ENCODE data around the gene CDKN2B. TPM values are rescaled to one million over a fixed set of nuclear protein-coding genes. Genes with fewer than 3 reads are reported as not detected.

The CDKN2B gene
- polyA plus RNA-seq, 6 donors from 2014 or later = 0.25 to 0.90 (median 0.43) TPM; not detected in 1

DNA sequence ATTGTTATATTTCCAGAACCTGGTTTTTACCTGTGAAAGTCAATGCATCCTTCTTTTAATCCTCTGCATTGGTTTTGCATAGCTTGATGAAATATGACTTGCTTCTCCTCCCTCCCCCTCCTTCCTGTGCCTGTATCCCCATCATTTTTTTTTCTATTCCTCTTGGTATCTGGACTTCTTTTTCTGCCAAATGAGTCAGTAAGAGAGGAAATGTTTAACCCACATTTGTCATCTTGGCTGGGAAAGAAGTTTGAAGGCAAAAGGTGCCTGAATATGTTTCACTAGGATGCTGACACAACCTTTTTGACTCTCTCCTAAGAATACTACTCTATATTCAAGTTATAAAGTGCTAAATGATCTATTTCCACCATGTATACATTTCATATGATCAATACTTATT lies 35.5 kb upstream of the CDKN2B start:
- no peak for DNase-seq
- Mint-ChIP-seq H3K27ac (no peak overlapping the region), H3K27me3 (no peaks in the 10 kb centered on the region), H3K4me3 (no peak overlapping the region), H3K36me3 (no peaks in the 10 kb centered on the region), H3K9me3 (no peaks in the 10 kb centered on the region), H3K4me1 (peaks cover 0 to 5% (median 5%) of the 10 kb centered on the region in 3 donors)
- no peak for ATAC-seq (ENCODE audit: low read depth in 2 of 2)

DNA sequence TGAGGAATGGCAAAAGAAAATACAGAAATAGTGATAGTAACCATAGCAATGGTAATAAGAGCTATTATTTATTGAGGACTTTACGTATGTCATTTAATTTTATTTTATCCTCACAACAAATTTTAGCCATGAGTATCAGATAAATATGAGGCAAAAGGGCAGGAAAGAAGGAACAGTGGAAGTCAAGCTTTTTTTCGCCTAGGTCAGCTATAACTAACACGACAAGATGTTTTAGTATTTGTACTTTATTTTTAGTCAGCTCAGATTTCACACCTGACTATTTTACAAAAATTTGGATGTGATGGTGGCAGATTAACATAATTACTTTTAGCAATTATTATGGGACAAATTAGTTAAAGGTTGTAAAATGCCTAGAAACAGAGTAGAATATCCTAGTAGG lies 34.8 kb upstream of the CDKN2B start:
- Mint-ChIP-seq H3K27ac (no peak overlapping the region), H3K9me3 (no peaks in the 10 kb centered on the region), H3K4me1 (no peaks in the 10 kb centered on the region), H3K27me3 (no peaks in the 10 kb centered on the region), H3K4me3 (no peak overlapping the region), H3K36me3 (no peaks in the 10 kb centered on the region)
- DNase-seq (no peak), ATAC-seq (ENCODE audit: low read depth in 2 of 2) (no peak)

DNA sequence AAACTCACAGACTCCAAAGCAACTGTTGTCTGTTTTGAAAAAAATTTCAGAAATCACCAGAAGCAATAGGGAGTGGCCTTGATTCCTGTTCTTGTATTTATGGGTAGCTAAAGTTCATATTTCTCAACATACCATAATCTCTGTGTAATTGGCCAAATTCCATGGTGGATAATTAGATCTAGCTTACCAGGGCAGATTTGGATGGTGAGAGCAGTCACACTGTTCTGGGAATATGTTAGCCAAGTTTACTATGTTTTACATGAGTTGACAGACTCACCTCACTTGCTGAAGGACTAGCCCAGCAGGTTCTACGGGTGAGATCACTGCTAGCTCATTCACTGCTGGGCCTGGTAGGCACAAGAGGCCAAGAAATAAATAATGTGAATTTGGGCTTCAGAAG lies 32.7 kb upstream of the CDKN2B start:
- no peaks in the 10 kb centered on the region for H3K9me3 Mint-ChIP-seq

DNA sequence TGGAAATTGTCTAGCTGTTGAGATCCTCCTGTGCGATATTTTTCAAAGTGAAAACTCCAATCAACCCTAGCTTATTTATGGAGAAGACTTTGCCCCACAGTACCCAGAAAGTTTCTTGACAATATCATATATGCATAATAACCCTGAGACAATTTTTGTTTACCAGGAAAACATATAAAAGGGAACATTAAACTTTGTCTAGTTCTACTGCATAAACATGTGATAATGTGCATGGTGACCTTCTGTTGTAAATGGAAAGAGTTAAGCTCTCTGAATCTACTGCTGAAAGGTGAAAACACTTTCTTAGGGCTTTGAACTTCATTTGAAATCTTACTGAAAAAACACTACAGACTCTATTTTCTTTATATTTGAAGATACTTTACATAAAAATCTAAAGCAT lies 32.2 kb upstream of the CDKN2B start:
- no peak overlapping the region for H3K27ac Mint-ChIP-seq
- no peak for DNase-seq
- no peak for ATAC-seq (ENCODE audit: low read depth in 2 of 2)
- H3K27me3 Mint-ChIP-seq = no peaks in the 10 kb centered on the region
- peaks cover 0 to 7% (median 0%) of the 10 kb centered on the region in 3 donors for H3K4me1 Mint-ChIP-seq
- H3K9me3 Mint-ChIP-seq = no peaks in the 10 kb centered on the region
- no peaks in the 10 kb centered on the region for H3K36me3 Mint-ChIP-seq
- no peak overlapping the region for H3K4me3 Mint-ChIP-seq

More for the DNA sequence above, 32.7 kb upstream of the CDKN2B start:
- H3K36me3 Mint-ChIP-seq = no peaks in the 10 kb centered on the region
- H3K4me1 Mint-ChIP-seq = peaks cover 0 to 7% (median 0%) of the 10 kb centered on the region in 3 donors
- DNase-seq (no peak), ATAC-seq (ENCODE audit: low read depth in 2 of 2) (no peak)
- H3K4me3 Mint-ChIP-seq = no peak overlapping the region
- no peaks in the 10 kb centered on the region for H3K27me3 Mint-ChIP-seq
- no peak overlapping the region for H3K27ac Mint-ChIP-seq

DNA sequence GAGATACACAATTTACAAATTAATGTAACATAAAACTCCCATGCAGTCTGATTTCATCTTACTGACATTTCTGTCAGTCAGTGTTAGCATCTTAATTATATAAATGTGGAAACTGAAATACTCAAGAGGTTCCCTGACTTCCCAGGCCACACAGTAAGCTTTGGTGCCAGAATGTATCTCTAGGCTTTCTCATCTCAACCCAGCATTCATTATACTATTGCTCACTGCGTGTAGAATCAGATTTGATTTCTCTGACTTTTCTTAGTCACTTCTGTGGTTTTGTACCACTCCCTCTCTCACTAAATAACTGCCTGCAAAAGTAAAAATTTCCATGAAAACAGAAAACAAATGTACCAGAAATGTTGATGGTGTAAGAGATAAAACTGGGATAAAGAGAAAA lies 31.7 kb upstream of the CDKN2B start:
- Mint-ChIP-seq H3K4me1 (peaks cover 0 to 7% (median 0%) of the 10 kb centered on the region in 3 donors), H3K4me3 (no peak overlapping the region), H3K27me3 (no peaks in the 10 kb centered on the region), H3K36me3 (no peaks in the 10 kb centered on the region), H3K9me3 (no peaks in the 10 kb centered on the region), H3K27ac (no peak overlapping the region)
- DNase-seq = no peak
- no peak for ATAC-seq (ENCODE audit: low read depth in 2 of 2)

DNA sequence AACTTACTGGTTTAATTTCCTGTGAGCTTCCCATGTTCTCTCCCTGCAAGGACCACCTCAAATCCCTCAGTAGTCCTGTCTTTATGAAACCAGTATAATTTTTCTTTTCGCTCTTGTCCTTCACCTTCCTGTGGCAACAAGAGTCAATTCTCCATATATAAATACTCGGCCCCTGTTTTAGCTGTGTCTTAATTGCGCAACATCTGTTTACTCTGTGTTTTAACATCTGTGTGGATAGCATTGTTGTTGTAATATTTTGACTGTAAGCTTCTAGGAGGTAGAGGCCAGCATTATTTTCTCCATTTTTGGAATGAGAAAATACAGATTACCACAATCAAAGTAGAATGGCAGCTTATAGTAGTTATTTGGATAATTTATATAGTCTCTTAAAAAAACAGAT lies 30.2 kb upstream of the CDKN2B start:
- ATAC-seq (ENCODE audit: low read depth in 2 of 2) = no peak
- Mint-ChIP-seq H3K27ac (no peak overlapping the region), H3K36me3 (no peaks in the 10 kb centered on the region), H3K9me3 (no peaks in the 10 kb centered on the region), H3K4me1 (peaks cover 0 to 7% (median 0%) of the 10 kb centered on the region in 3 donors), H3K27me3 (no peaks in the 10 kb centered on the region), H3K4me3 (no peak overlapping the region)
- no peak for DNase-seq

DNA sequence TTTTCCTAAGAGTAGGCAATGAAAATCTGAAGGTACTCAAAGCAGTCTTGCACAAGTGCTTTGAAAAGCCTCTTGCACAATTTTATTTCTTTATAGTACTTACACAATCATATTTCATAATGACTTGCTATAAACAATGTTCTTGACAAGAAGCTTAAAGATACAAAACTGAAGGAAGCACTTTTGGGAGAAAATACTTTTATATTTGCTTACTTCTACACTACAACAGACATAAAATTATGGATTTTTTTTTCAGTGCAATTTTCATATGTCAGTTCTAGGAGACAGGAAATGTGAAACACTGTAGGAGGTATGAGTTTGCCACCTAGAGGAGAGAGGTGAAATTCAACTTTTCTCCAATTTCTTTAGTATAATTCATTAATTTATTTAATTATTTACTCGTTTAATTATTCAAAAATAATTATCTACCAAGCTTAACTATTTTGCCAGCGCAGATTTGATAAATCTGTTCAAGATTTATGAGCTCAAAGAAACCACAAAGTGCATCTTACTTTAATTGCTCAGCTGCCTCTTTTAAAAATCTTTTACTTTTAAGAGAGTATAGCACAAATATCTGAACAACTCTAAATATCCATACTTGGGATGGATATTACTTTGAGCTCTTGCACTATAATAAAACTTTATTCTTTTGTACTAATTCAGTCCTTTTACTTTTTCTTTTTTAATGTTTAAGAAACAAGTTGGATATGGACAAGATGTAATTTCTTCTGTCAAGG lies 29.0 kb upstream of the CDKN2B start:
- Mint-ChIP-seq H3K36me3 (no peaks in the 10 kb centered on the region), H3K9me3 (no peaks in the 10 kb centered on the region), H3K27me3 (no peaks in the 10 kb centered on the region), H3K4me3 (no peak overlapping the region), H3K27ac (no peak overlapping the region), H3K4me1 (peaks cover 0 to 7% (median 0%) of the 10 kb centered on the region in 3 donors)
- ATAC-seq (ENCODE audit: low read depth in 2 of 2) (peak in 1 of 2 donors; percentile 49), DNase-seq (peak; percentile 11)

DNA sequence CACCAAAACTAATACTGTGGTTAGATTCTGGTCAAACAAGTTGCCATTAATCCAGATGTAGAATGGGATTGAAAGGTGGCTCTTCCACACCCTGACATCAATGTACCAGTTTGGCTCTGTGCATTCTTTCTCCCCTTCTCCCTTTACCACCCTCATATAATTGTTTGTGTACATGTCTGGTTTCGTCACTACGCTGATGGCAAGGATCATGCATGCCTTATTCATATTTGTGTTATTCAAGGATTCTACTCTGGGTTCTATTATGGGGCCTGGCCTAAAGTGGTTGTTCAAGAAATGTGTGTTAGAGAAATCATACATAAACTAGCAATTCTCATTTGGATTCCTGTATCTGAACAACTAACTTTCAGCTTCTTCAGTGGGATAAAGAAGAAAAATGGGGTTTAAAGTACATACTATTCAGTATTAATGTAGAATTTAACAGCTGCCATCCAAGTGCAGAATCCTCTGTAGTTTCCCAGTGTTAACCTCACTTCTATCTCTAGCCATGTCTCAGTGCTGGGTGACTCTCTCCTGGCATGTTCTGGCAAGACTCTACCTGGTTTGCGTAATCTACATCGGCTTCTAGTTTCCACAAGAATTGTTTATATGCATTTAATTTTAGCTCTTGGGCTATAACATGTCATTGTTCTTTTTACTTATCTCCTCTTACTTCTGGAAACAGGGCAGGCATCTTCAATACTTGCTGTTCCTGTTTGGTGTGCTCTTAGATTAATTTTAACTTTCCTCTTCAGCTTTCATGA lies 27.9 kb upstream of the CDKN2B start:
- Mint-ChIP-seq H3K9me3 (no peaks in the 10 kb centered on the region), H3K4me1 (peaks cover 0 to 7% (median 0%) of the 10 kb centered on the region in 3 donors), H3K36me3 (no peaks in the 10 kb centered on the region), H3K4me3 (no peak overlapping the region), H3K27ac (peak overlapping the region in 2 of 6 donors; percentile 11 to 57), H3K27me3 (no peaks in the 10 kb centered on the region)
- DNase-seq (no peak), ATAC-seq (ENCODE audit: low read depth in 2 of 2) (no peak)

DNA sequence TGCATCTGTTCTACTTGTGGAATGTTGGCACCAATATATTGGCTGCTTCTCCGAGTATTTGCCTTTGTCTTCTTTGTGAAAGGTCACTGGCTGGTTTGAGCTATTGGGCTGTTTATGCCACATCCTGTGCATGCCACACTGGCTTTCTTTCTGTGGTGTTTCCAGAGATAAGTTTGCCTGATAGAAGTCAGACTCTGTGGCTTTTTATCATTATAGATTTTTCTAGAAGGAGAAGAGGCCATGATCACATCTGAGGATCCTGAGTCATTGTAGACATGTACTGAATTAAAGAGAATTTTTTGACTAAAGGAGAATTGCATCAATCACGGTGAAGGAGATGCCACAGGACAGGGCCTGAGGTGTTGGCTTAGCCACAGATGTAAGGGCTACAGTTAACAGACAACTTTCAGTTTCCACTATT lies 26.5 kb upstream of the CDKN2B start:
- ATAC-seq (ENCODE audit: low read depth in 2 of 2) = no peak
- no peak overlapping the region for H3K4me3 Mint-ChIP-seq

DNA sequence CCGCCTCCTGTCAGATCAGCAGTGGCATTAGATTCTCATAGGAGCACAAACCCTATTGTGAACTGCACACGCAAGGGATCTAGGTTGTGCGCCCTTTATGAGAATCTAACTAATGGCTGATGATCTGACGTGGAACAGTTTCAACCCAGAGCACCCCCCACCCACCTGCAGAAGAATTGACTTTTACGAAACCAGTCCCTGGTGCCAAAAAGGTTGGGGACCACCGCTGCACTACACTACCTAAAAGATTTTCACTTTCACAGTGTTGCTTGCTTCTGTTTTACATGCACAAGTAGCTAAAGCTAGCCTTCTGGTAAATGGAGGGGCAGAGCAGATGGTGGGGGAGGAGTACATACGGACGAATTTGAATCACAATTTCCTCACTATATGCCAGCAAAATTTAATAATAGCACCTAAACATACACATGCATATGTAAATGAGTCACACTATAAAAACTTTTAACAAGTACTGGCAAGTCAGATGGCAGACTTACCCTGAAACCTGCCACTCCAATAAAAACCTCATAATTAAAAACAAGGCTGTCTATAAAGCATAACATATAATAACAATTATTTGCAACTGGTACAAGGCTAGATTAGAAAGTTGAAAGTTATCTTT lies 24.0 kb upstream of the CDKN2B start:
- Mint-ChIP-seq H3K27ac (no peak overlapping the region), H3K4me3 (no peak overlapping the region), H3K36me3 (no peaks in the 10 kb centered on the region), H3K4me1 (peaks cover 4 to 13% (median 5%) of the 10 kb centered on the region in 3 donors), H3K27me3 (no peaks in the 10 kb centered on the region), H3K9me3 (no peaks in the 10 kb centered on the region)
- DNase-seq = no peak
- ATAC-seq (ENCODE audit: low read depth in 2 of 2) = no peak

More for the DNA sequence above, 26.5 kb upstream of the CDKN2B start:
- H3K9me3 Mint-ChIP-seq = no peaks in the 10 kb centered on the region
- no peaks in the 10 kb centered on the region for H3K36me3 Mint-ChIP-seq
- no peak for DNase-seq
- no peak overlapping the region for H3K27ac Mint-ChIP-seq
- no peaks in the 10 kb centered on the region for H3K27me3 Mint-ChIP-seq
- H3K4me1 Mint-ChIP-seq = peaks cover 0 to 7% (median 0%) of the 10 kb centered on the region in 3 donors

DNA sequence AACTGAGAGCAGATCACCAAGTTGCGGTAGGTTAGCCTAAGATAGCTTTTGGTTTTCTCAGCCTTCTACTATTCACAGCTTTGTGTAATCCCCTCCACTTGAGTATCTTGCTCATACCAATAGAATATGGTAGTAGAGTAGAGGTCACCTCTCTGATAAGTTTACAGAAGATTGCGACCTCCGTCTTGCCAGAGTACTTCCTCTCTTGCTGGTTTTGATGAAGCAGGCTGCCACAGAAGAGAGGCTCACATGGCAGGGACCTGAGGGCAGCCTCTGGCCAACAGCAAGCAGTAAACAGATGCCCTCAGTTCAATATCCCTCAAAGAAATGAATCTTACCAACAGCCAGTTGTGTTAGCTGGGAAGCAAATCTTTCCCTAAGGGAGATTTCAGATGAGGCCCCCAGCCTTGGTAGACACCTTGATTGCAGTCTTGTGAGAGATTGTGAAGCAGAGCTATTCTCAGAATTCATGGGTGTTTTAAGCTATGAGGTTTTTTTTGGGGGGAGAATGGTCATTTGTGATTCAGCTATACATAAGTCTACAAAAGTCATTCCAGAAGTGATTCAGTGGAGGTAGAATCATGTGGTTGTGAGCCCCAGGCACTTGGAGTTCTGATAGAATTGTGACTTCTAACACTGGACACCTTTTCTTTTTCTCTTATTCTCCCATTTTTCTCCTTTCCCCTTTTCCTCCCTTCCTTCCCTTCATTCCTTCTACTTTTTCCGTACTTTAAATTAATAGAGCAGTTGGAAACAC lies 22.7 kb upstream of the CDKN2B start:
- peaks cover 4 to 7% (median 5%) of the 10 kb centered on the region in 3 donors for H3K4me1 Mint-ChIP-seq
- no peak for ATAC-seq (ENCODE audit: low read depth in 2 of 2)
- no peak for DNase-seq
- H3K36me3 Mint-ChIP-seq = no peaks in the 10 kb centered on the region
- H3K27me3 Mint-ChIP-seq = no peaks in the 10 kb centered on the region
- no peak overlapping the region for H3K4me3 Mint-ChIP-seq
- H3K9me3 Mint-ChIP-seq = no peaks in the 10 kb centered on the region
- peak overlapping the region in 1 of 6 donors; percentile 53 for H3K27ac Mint-ChIP-seq

DNA sequence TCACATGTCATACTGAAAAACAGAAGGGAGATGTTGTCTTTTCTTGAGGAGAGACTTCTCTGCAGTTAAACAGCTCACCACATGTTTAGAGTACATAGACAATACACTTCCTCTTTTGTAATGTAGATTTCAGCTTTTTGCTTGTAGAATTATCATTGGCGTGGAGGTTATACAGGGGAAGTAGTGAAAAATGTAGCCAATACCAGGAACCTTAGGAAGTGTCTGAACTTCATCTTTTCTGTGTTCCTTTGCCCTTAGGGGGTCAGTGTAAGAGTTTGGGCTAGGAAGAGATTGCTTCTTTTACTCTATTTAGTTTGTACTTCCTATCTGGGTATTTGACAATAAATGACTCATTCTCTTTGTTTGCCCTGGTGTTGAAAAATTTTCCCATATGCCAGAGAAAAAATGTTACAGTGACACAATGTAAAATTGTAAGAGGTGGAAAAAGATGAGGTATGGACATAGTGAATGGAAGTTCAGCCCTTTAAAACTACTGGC lies 21.0 kb upstream of the CDKN2B start:
- peaks cover 4 to 7% (median 5%) of the 10 kb centered on the region in 3 donors for H3K4me1 Mint-ChIP-seq
- H3K4me3 Mint-ChIP-seq = no peak overlapping the region
- H3K9me3 Mint-ChIP-seq = no peaks in the 10 kb centered on the region
- H3K27ac Mint-ChIP-seq = peak overlapping the region in 2 of 6 donors; percentile 0 to 47
- no peaks in the 10 kb centered on the region for H3K27me3 Mint-ChIP-seq
- DNase-seq (peak; percentile 34), ATAC-seq (ENCODE audit: low read depth in 2 of 2) (peak; percentile 96 to 98)
- no peaks in the 10 kb centered on the region for H3K36me3 Mint-ChIP-seq

DNA sequence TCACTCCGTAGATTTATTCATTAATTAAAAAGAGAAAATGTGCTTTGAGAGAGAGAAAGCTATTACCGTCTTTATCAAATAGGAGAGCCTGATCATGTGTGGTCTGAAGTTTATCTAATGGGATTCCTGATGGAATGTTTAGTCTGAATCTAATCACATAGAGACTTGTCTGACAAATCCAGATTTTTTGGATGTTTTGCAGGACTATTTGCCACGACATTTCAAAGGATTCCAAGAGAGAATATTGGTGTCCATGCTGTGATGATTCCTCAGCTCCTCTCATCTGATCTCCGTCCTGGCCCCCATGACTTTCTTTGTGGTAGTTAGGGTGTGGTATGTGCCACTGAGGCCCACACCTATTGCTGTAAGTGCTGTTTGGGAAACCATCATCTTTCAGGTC lies 20.1 kb upstream of the CDKN2B start:
- Mint-ChIP-seq H3K36me3 (no peaks in the 10 kb centered on the region), H3K4me3 (no peak overlapping the region), H3K4me1 (peaks cover 4 to 7% (median 5%) of the 10 kb centered on the region in 3 donors), H3K27ac (no peak overlapping the region), H3K27me3 (peaks cover 0 to 5% (median 0%) of the 10 kb centered on the region in 3 donors), H3K9me3 (no peaks in the 10 kb centered on the region)
- DNase-seq (no peak), ATAC-seq (ENCODE audit: low read depth in 2 of 2) (no peak)
